ENCODE measurements around the gene NFRKB. TPM values are rescaled to one million over a fixed set of nuclear protein-coding genes. Genes with fewer than 3 reads are reported as not detected.
A peak's percentile ranks its signal among the peaks of the same experiment; 100 is the strongest.

Gene NFRKB
- total RNA-seq: 42.6 and 42.8 TPM in 2 replicates

DNA sequence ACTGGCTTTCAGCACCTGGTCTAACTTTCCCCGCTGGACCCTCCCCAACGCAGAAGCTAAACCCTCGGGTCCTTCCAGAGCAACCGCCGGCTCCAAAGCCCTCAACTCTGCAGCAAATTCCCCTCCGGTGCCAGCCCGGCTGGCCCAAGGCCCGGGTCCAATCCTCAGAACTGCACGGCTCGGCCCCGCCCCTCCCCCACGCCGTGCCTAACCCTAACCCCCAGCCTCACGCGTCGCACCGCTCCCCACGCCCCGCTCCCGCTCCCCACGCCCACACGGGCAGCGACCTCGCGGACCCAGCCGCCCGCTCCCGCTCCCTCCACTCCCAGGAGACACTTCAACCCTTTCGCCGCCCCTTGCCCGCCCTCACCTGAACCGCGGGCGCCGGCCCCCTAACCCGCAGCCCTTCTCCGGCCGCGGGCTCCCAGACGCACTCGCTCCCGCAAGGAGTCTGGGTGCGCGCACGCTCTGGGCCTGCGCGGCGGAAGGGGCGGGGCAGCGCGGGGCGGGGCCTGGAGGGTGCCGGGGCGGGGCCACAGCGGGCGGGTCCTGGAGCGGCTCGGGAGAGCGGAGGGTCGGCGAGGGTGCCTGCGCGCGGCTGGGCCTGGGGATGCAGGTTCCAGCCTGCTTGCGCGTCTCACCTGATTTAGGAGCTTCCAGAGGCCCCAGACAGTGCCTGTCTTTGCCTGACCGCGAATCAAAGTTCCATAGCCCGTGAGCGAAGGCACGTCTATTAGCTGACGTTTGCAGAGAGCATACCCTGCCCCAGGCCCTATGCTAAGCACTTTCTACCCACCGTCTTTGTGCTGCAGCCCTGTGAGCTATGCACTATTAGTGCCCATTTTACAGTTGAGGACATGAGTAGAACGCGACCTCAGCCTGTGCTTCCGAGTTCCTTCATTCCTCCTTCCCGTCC is at the start of gene NFRKB:
NFRKB (minus strand) TSS at position 453 of the 916 bp plus-strand sequence. CDS start 2,729 bp downstream, outside the sequence.
- intact Hi-C loops (cut with micrococcal nuclease): loop anchor here (1.0 kb wide), 3 partner anchors 107 to 1021 kb away; partner anchors contain the start of genes APLP2, PRDM10 and SNX19
- H3K4me3 Mint-ChIP-seq (ENCODE audit: low read depth): peak within 1 kb of the TSS; percentile 90
- H3K27me3 Mint-ChIP-seq (ENCODE audit: low read depth): no peaks in the 10 kb centered on the region
- peaks cover 39% of the 10 kb centered on the region for H3K36me3 Mint-ChIP-seq (ENCODE audit: low read depth)
- peak within 1 kb of the TSS; percentile 82 for H3K27ac Mint-ChIP-seq
- peak; percentile 81 for DNase-seq (ENCODE audit: low spot score)
- H3K4me1 Mint-ChIP-seq (ENCODE audit: low read depth): peaks cover 26% of the 10 kb centered on the region
- H3K9me3 Mint-ChIP-seq: no peaks in the 10 kb centered on the region

DNA sequence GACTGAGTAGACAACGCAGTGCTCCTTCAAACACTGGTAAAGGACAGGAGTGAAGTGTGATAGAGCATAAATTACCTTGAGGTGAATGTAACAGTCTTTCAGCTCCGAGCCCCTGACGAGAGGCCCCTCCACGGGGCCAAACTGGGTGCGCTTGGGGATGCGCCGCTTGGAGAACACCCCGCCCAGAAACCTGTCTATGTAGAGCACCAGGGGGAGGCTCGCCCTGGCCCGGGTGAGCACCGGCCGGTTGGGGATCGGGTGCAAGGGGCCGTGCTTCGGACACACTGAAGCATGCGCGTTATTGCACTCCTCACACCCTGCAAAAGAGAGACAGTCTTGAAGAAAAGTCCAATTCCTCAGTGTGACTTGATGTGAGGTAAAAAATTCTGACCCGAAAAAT is 49.3 kb upstream of the NFRKB start:
- DNase-seq (ENCODE audit: low spot score): no peak
- Mint-ChIP-seq H3K27ac (no peak overlapping the region), H3K27me3 (ENCODE audit: low read depth) (no peaks in the 10 kb centered on the region), H3K4me1 (ENCODE audit: low read depth) (peaks cover 9% of the 10 kb centered on the region), H3K36me3 (ENCODE audit: low read depth) (peaks cover 29% of the 10 kb centered on the region), H3K9me3 (no peaks in the 10 kb centered on the region), H3K4me3 (ENCODE audit: low read depth) (no peak overlapping the region)
- intact Hi-C loops (cut with micrococcal nuclease): no loop called here

DNA sequence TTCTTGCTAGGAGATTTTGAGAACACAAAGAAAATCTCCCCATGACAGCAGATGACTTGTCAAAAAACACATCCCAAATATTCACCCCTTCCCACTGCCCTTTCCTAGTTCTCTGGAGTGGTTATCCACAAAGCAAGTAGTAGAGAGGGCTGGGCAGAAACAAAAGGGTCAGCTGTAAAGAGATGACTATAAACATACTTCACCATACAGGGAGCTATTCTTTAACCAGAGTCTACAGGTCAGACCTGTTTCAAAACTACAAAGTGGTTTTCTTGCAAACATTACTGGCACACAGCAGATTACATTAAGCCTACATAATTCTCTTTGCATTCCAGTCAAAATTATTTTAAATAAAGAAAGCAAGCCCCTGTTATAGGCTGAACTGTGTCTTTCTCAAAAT is 47.7 kb upstream of the NFRKB start:
- H3K9me3 Mint-ChIP-seq: no peaks in the 10 kb centered on the region
- no peak for DNase-seq (ENCODE audit: low spot score)
- intact Hi-C loops (cut with micrococcal nuclease): no loop called here
- no peak overlapping the region for H3K27ac Mint-ChIP-seq
- no peak overlapping the region for H3K4me3 Mint-ChIP-seq (ENCODE audit: low read depth)
- H3K27me3 Mint-ChIP-seq (ENCODE audit: low read depth): no peaks in the 10 kb centered on the region
- peaks cover 13% of the 10 kb centered on the region for H3K4me1 Mint-ChIP-seq (ENCODE audit: low read depth)
- H3K36me3 Mint-ChIP-seq (ENCODE audit: low read depth): peaks cover 29% of the 10 kb centered on the region

DNA sequence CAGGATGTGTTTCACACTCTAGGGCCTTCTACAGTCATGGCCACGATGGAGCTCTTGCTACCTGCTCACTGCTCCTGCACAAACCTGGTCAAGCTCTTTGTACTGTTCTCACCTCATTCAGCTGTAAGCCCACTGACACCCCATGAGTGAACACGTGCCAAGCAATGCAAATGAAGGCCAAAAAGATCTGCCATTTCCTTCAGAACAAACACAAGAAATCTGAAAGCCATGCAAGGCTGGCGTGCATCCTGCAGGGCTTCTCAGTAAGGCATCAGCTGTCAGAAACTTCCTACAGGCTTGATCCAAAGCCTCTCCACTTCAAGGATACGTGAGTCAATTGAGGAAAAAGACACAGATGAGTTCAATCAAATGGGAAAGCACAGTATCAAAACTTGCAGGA is 44.1 kb upstream of the NFRKB start:
- H3K27ac Mint-ChIP-seq: no peak overlapping the region
- intact Hi-C loops (cut with micrococcal nuclease): no loop called here

DNA sequence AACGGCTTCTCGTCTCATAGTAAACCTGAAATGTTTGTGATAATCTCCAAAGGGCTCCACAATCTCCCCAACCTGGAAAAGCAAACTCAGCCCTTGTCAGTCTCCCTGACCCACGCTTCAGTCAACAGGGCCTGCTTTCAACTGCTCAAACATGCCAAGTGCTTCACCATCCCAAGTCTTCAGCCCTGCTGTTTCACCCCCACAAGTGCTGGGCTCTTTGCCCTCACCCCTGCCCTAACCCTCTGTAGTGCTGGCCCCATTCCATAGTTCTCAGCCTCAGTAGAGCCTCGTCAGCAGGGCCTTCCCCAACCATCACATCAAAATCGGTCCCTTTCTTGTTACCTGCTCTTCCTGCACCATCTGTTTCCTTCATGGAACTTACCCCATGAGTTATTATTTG is 43.4 kb upstream of the NFRKB start:
- intact Hi-C loops (cut with micrococcal nuclease): no loop called here
- Mint-ChIP-seq H3K27me3 (ENCODE audit: low read depth) (no peaks in the 10 kb centered on the region), H3K4me3 (ENCODE audit: low read depth) (no peak overlapping the region), H3K9me3 (no peaks in the 10 kb centered on the region), H3K27ac (no peak overlapping the region), H3K36me3 (ENCODE audit: low read depth) (peaks cover 18% of the 10 kb centered on the region), H3K4me1 (ENCODE audit: low read depth) (peaks cover 10% of the 10 kb centered on the region)
- no peak for DNase-seq (ENCODE audit: low spot score)

More for the DNA sequence above, 44.1 kb upstream of the NFRKB start:
- H3K9me3 Mint-ChIP-seq: no peaks in the 10 kb centered on the region
- no peaks in the 10 kb centered on the region for H3K27me3 Mint-ChIP-seq (ENCODE audit: low read depth)
- H3K4me3 Mint-ChIP-seq (ENCODE audit: low read depth): no peak overlapping the region
- peaks cover 15% of the 10 kb centered on the region for H3K36me3 Mint-ChIP-seq (ENCODE audit: low read depth)
- no peak for DNase-seq (ENCODE audit: low spot score)
- H3K4me1 Mint-ChIP-seq (ENCODE audit: low read depth): peaks cover 10% of the 10 kb centered on the region

DNA sequence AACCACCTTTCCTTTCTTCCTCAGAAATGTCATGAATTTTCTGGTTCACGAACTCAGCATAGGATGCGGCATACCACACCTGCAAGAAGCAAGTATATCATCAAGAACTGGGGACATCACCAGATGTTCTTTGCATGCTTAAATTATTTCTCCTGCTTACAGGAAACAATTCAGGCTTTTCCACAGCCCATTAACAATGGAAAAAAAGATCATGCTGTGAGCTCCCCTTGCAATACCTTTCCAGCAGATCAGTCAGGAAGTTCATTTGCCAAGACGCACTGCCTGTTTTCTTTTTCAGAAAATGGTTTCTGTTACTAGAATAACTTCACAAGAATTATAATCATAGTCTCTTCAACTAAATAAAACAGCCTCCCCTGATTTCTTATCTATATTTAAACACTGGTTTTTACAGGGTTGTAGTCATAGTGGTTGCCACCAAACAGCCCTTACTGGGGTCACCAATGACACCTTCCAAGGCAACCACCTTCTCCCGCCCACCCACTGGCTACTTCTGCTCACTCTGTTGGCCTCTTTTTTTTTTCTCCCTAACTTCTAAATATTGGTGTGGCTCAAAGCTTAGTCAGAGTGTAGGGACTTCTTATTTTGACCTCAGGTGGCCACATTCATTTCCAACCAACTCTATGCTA is 42.3 kb upstream of the NFRKB start:
- intact Hi-C loops (cut with micrococcal nuclease): no loop called here
- no peak for DNase-seq (ENCODE audit: low spot score)
- Mint-ChIP-seq H3K27me3 (ENCODE audit: low read depth) (no peaks in the 10 kb centered on the region), H3K4me1 (ENCODE audit: low read depth) (peaks cover 10% of the 10 kb centered on the region), H3K36me3 (ENCODE audit: low read depth) (peaks cover 20% of the 10 kb centered on the region), H3K4me3 (ENCODE audit: low read depth) (no peak overlapping the region), H3K9me3 (no peaks in the 10 kb centered on the region), H3K27ac (no peak overlapping the region)

DNA sequence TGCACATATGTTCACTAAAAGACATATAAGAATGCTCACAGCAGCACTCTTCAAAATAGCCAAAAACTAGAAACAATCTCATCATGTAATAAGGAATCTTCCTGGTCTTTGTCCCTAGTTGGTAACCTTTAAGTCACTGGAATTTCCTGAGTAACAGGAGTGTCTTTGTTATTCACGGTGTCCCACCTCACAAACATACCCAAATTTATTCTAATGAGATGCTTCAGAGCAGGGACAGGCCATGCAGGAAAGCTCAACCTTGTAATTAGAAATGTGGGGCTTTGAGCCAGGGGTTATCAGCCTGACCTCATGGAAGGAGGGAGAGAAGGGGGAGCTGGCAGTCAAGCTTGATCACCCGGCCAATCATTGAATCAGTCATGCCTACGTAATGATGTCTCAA is 40.3 kb upstream of the NFRKB start:
- no peaks in the 10 kb centered on the region for H3K9me3 Mint-ChIP-seq
- H3K36me3 Mint-ChIP-seq (ENCODE audit: low read depth): peaks cover 18% of the 10 kb centered on the region
- H3K4me1 Mint-ChIP-seq (ENCODE audit: low read depth): peaks cover 10% of the 10 kb centered on the region
- intact Hi-C loops (cut with micrococcal nuclease): no loop called here
- no peak overlapping the region for H3K27ac Mint-ChIP-seq
- H3K27me3 Mint-ChIP-seq (ENCODE audit: low read depth): no peaks in the 10 kb centered on the region
- DNase-seq (ENCODE audit: low spot score): no peak
- no peak overlapping the region for H3K4me3 Mint-ChIP-seq (ENCODE audit: low read depth)

DNA sequence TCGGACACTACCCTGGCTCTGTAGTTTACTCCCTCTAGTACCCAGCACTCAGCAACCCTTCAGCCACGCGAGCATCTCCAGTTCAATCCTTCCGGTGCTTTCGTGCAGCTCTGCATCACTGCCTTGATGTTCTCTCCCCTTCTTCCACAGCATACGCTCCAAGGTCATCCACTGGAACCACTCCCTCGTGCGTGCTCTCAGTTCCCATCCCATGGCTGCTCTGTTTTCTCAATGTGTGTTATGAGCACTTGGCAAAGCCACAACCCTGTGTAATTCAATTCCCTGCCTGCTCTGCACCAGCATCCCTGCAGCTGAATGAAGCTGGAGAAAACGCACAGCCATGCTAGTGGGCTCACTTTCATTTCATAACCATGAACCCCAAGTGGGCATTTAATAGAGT is 38.5 kb upstream of the NFRKB start:
- no peak for DNase-seq (ENCODE audit: low spot score)
- H3K27ac Mint-ChIP-seq: no peak overlapping the region

DNA sequence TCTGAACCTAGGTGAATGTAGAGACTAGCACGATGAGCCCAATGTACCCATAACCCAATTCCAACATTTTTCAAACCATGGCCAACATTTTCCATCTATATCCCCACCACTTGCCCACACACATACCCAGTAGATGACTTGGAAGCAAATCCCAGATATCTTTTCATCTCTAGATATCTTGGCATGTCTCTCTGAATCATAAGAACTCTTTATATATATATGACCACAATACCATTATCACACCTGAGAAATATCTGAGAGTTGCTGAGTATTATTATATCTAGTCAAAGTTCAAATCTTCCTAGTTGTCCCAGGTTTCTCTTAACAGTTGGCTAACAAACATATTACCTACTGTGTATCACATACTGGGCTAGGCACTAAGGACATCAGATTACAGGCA is 37.9 kb upstream of the NFRKB start:
- Mint-ChIP-seq H3K27ac (no peak overlapping the region), H3K27me3 (ENCODE audit: low read depth) (no peaks in the 10 kb centered on the region), H3K9me3 (no peaks in the 10 kb centered on the region), H3K4me1 (ENCODE audit: low read depth) (peaks cover 7% of the 10 kb centered on the region), H3K36me3 (ENCODE audit: low read depth) (peaks cover 27% of the 10 kb centered on the region), H3K4me3 (ENCODE audit: low read depth) (no peak overlapping the region)
- intact Hi-C loops (cut with micrococcal nuclease): no loop called here
- DNase-seq (ENCODE audit: low spot score): no peak

More for the DNA sequence above, 38.5 kb upstream of the NFRKB start:
- no peaks in the 10 kb centered on the region for H3K27me3 Mint-ChIP-seq (ENCODE audit: low read depth)
- H3K4me3 Mint-ChIP-seq (ENCODE audit: low read depth): no peak overlapping the region
- peaks cover 10% of the 10 kb centered on the region for H3K4me1 Mint-ChIP-seq (ENCODE audit: low read depth)
- H3K9me3 Mint-ChIP-seq: no peaks in the 10 kb centered on the region
- intact Hi-C loops (cut with micrococcal nuclease): no loop called here
- H3K36me3 Mint-ChIP-seq (ENCODE audit: low read depth): peaks cover 27% of the 10 kb centered on the region

DNA sequence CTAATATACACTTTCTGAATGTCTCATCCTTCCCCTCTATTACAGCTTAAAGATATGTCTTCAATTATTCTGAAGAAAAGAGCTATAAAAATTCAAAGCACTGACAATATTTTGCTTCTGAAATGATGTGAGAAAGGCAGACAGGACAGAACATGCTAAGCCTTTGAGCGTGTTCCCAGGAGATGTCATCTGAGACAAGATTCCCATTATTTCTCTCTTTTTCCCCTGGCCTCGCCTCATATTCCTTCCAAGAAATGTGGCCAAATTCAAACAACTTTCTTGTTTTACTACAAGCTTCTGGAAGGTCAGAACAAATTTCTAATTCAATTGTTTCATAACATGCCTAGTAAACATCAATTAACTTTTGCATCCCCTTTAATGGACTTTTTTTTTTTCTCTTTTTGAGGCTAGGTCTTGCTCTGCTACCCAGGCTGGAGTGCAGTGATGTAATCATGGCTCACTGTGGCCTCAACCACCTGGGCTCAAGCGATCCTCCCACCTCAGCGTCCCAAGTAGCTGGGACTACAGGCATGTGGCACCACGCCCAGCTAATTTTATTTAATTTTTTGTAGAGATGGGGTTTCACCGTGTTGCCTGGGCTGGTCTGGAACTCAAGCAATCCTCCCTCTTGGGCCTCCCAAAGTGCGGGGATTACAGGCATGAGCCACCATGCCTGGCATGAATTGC is 37.1 kb upstream of the NFRKB start:
- Mint-ChIP-seq H3K27ac (no peak overlapping the region), H3K4me3 (ENCODE audit: low read depth) (no peak overlapping the region), H3K27me3 (ENCODE audit: low read depth) (no peaks in the 10 kb centered on the region), H3K4me1 (ENCODE audit: low read depth) (peaks cover 1% of the 10 kb centered on the region), H3K36me3 (ENCODE audit: low read depth) (peaks cover 30% of the 10 kb centered on the region), H3K9me3 (no peaks in the 10 kb centered on the region)
- intact Hi-C loops (cut with micrococcal nuclease): no loop called here
- DNase-seq (ENCODE audit: low spot score): no peak

DNA sequence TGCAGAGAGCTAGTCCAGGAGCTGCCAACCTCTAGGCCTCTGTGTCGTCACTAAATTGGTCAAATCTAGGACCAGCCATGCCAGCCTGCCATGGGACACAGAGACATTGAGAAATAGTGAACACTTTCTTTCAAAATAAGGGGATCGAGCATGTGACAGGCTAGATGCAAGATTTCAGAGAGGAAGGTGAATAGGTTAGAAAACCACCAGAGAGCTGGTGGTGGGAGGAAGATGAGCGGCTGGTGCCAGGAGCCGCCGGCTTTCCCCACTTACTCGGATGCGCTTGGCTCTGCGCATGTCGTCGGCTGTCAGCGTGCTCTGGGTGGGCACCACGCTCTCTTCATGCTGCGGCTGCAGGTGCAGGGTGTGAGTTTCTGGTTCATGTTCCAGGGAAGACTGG is 35.4 kb upstream of the NFRKB start:
- DNase-seq (ENCODE audit: low spot score): no peak
- Mint-ChIP-seq H3K27me3 (ENCODE audit: low read depth) (no peaks in the 10 kb centered on the region), H3K4me1 (ENCODE audit: low read depth) (no peaks in the 10 kb centered on the region), H3K27ac (no peak overlapping the region), H3K36me3 (ENCODE audit: low read depth) (peaks cover 31% of the 10 kb centered on the region), H3K9me3 (no peaks in the 10 kb centered on the region), H3K4me3 (ENCODE audit: low read depth) (no peak overlapping the region)
- intact Hi-C loops (cut with micrococcal nuclease): no loop called here

DNA sequence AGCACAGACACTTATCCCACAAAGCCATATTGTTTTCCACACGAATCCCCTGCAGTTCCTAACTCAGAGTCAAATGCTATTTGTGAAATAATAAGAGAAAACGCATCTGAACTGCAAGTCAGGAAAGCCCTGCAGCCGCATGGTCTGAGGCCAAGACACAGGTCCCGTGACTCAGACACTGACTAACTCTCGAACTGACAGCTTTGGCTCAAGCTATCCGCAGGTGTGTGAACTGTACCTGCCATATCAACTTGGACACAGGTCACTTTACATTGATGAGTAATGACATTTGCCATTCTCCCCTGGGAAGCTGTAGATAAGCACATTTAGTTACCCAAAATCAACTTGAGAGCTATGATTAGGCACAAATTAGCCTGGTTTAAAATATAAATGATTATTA is 34.9 kb upstream of the NFRKB start:
- no peak for DNase-seq (ENCODE audit: low spot score)
- Mint-ChIP-seq H3K27ac (no peak overlapping the region), H3K27me3 (ENCODE audit: low read depth) (no peaks in the 10 kb centered on the region), H3K9me3 (no peaks in the 10 kb centered on the region), H3K4me3 (ENCODE audit: low read depth) (no peak overlapping the region), H3K4me1 (ENCODE audit: low read depth) (no peaks in the 10 kb centered on the region), H3K36me3 (ENCODE audit: low read depth) (peaks cover 31% of the 10 kb centered on the region)
- intact Hi-C loops (cut with micrococcal nuclease): no loop called here

DNA sequence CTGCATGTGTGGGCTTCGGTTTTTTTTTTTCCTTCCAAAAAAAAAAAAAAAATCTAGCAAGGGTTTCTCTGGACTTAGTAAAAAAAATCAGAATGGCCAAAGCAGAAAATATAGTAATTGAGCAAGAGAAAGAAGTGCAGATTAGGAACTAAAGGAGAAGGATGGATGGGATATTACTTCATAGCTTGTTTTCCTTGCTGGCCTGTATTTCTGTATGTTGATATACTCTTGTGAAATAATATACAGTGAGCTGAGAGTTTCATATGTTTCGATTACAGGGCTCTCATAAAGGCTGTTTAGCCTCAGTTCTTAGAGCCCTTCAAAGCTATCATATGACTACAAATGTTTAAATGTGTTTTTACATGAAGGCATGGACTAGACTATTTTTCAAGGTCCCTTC is 34.3 kb upstream of the NFRKB start:
- intact Hi-C loops (cut with micrococcal nuclease): no loop called here
- DNase-seq (ENCODE audit: low spot score): no peak
- Mint-ChIP-seq H3K36me3 (ENCODE audit: low read depth) (peaks cover 32% of the 10 kb centered on the region), H3K9me3 (no peaks in the 10 kb centered on the region), H3K4me3 (ENCODE audit: low read depth) (no peak overlapping the region), H3K27me3 (ENCODE audit: low read depth) (no peaks in the 10 kb centered on the region), H3K27ac (no peak overlapping the region), H3K4me1 (ENCODE audit: low read depth) (no peaks in the 10 kb centered on the region)

All from activated T-helper 2 cell treated with anti-CD3 and anti-CD28 coated beads, Interferon-gamma antibody, Interleukin-2, Interleukin-4, amounts not matched to agents 10 μg/mL and 5 μg/mL and 100 μg/mL, durations not matched to agents 14 hours and 24 hours and 36 hours (primary cell).